Activated CD4-positive, alpha-beta T cell treated with anti-CD3 and anti-CD28 coated beads, Interleukin-10, Interleukin-2, amounts not matched to agents 100 ng/mL and 50 ng/mL, durations not matched to agents 16 hours and 8 hours (primary cell): Measurements from ENCODE around the gene DENND2D.

ENCODE experiments used
- DNase-seq: peaks from one replicate; pipeline ENCODE4 v3.0.0-alpha.2; 2020

Gene DENND2D, protein sequence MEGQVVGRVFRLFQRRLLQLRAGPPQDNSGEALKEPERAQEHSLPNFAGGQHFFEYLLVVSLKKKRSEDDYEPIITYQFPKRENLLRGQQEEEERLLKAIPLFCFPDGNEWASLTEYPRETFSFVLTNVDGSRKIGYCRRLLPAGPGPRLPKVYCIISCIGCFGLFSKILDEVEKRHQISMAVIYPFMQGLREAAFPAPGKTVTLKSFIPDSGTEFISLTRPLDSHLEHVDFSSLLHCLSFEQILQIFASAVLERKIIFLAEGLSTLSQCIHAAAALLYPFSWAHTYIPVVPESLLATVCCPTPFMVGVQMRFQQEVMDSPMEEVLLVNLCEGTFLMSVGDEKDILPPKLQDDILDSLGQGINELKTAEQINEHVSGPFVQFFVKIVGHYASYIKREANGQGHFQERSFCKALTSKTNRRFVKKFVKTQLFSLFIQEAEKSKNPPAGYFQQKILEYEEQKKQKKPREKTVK

DNA sequence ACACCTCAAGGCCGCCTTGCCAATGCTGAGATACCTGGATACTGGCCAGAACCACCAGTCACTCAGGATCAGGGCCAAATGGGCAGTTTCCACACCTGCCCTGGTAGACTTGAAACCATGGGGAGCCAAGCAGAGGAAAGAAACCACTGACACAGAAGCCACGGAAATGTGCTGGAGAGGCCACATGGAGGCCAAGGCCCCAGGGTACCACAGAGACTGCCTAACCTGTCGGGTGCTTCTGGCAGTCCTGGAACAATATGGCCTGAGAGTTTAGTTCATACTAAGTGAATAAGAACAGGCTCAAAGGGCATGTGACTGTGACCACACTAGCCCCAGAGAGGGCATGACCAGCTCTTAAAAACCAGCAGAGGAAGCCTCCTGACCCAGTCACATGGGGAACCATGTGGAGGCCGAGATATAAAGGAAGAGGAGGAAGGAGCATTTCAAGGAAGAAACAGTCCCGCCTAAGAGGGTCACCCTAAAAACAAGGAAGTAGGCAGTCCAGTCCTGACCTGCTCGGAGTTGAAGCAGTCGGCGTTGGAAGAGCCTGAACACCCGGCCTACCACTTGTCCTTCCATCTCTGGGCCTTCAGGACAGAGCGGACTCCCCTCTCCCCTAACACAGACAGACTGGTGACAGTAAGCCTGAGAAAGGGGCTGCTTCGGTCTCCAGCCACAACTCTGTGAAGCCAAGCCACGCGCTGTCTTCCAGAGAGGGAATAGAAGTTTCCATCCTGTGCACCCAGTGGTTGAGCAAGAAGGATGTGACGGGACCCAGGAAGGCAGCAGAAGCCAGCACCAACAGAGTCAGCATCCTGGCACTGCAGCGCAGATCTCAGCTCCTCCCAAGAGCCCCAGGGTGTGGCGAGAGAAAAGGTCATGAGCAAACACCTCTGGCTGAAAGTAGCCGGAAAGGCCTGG, at the start of gene DENND2D:
DENND2D (minus strand) TSS at position 766 of the 921 bp plus-strand sequence; CDS start at position 579, 187 bp downstream.
- peak; percentile 89 for DNase-seq

DNA sequence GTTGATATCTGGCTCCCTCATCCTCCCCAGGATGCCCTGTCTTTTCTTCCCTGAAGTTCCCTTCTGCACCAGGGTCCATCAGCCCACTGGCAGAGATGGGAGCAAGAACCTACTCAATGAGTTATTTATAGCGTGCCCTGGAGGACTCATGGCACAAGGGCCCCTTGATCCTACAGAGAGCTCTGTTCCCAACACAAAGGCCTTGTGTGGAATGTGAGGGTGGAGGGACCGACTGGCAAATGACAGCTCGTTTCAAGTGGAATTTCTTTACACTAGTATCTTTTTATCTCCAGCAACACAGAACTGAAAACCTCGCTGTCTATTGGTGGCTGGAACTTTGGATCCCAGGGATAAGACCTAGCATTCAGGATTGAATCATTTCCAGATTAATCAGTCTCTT, 49.5 kb upstream of the DENND2D start:
- no peak for DNase-seq

DNA sequence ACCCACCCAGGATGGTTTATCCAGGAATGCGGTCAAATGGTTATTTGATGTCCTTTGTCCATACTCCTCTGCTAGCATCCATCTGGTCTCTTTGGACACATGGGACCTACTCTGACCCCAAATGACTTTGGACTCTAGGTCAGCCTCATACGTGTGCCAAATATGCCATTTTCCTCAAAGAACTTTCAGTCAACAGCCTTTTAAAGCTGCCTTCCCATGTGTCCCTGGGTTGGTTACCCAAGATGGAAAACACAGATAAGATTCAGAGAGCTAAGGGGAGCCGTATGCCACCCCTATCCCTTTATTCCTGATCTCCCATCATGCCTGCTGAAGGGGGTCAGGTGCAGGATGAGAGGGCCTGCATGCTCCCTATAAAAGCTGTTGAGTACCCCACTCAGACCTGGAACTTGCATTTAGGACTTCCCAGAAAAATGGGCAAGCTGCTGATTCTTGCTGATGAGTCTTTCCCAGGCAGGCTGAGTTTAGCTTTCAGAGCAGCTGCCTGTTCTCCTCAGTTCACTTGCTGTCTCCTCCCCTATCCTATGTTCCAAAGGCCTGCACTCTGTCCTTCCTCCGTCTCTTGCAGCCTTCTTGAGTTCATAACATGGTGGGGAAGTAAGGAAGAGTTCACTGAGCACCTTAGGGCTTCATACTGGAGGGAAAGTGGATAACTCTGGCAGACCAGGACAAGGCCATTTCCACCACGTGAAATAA, 46.8 kb upstream of the DENND2D start:
- DNase-seq = no peak

DNA sequence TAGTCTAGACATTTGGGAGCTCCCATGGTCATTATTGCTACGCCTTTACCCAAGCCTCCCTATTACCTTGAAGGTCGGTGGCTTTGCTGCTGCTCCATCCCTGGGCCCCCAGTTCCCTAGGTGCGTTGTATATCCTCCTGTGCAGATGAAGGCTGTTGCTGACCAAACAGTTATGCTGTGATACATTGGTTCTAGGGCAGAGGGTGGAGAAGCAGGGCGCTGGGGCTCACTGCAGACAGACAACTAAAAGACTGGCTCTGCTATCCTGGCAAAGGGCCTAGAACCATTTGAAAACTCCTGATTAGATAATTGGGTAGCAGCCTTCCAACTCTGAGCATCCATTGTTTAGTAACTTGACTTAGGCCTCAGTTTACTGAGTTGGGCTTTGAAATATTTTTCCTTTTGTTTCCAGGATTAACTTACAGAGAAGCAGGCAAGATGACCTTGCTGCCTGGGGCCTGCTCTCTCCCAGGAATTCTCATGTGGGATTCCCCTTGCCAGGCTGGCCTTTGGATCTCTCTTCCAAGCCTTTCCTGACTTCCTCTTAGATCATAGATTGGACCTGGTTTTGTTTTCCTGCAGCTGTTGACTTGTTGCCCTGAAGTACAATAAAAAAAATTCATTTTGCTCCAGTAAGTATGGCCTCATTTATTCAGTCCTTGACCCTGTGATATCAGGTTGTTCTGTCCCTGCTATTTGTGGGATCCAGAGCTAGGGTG, 42.5 kb upstream of the DENND2D start:
- DNase-seq = no peak

DNA sequence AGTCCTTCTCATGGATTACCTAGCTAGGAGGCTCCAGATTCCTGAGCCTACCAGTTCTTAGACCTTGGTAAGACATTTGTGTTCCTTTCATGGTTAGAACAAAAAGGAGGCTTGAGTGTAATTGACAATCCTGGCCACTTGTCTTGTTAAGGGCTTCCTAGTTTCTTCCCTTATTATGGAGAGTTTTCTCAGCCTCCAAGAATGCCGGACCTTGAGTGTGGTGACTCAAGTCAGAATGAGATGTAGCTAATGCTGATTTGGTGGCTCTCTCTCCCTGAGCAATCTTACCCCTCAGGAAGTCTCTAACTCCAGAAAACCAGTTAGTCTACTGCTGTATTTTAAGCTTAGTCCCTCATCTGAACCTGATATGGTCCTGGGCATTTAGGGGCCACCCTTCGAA, 41.4 kb upstream of the DENND2D start:
- DNase-seq = no peak

DNA sequence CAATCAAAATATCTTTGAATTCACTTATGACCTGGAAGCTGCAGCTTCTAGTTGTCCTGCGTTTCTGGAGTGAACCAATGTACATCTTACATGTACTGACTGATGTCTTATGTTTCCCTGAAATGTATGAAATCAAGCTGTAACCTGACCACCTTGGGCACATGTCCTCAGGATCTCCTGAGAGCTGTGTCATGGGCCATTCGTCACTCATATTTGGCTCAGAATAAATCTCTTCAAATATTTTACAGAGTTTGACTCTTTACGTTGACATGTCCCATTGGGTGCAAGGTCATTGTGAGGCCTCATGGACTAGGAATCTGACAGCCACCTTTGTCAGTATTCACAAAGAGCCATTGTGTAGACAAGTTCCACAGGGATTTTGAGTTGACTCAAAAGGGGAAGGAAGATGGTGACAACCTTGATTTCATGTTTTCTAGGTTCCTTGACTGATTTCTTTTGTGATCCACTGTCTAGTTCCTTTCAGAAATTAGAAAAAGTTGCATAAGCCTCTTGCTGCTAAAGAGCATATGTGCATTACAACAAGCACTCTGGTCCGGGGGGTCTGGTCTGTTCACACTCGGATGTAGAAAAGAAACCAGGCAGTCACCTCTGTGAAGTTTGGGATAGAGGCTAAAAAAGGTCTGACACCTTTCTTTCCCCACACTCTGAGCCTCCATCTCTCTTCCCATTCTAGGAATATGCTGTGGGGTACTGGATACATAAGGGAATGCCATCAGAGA, 37.8 kb upstream of the DENND2D start:
- no peak for DNase-seq

DNA sequence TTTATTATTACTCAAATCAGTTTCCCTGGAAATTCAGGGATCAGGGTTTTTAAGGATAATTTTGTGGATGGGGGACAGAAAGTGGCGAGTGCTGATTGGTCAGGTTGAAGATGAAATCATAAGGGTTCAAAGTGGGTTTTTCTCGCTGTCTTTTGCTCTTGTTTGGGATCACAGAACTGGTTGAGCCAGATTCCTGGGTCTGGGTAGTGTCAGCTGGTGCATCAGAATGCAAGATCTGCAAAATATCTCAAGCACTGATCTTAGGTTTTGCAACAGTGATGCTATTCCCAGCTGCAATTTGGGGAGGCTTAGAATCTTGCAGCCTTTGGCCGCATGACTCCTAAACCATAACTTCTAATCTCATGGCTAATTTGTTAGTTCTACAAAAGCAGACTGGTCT, 36.4 kb upstream of the DENND2D start:
- no peak for DNase-seq

DNA sequence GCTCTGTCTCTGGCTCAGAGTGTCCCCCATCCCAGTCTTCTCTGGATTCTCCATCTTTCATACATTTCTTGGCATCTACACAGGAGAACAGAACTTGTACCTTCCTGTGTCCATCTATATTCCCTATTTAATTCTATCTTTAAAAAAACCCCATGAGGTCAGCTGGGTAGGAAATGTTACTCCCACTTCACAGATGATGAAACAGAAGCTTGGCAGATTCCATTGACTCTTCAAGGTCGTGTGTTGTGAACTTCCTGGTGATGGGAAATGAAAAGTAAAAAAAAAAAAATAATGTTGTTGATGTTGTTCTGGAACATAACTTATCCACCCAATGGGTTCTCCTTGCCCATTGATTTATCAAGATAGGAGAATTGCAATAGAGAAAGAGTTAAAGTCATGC, 35.9 kb upstream of the DENND2D start:
- DNase-seq = no peak

DNA sequence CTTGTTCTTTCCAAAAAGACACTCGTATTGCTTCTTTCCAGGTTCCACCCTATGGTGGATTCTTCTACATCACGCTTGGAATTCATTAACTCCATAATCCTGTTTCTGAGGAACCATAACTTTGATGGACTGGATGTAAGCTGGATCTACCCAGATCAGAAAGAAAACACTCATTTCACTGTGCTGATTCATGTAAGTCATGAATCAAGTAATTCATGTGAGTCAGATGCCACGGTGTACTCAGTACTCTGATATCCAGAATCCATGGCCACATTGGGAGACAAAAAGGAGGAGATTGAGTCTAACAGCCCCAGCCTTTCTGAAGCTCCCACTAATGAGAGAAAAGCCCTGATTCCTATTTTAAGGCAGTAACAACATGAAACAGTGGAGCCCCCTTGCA, 34.4 kb upstream of the DENND2D start:
- no peak for DNase-seq

DNA sequence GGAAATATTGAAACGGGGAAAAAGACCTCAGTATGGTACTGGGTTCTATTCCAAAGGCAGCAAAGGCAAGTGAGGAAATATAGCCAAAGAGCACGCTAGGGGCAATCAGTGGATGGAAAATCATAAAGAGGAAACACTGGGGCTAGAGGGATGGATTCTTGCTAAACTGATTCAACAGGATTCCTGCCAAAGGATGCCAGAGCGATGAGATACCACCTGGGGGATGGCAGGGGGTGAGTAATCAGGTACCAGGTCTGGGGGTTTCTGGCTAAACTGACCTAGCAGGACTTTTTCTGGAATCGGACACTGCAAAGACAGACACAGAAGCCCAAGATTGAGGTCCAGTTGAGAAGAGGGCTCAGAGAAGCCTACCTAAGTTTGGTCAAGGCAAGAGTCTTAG, 33.8 kb upstream of the DENND2D start:
- DNase-seq = no peak

DNA sequence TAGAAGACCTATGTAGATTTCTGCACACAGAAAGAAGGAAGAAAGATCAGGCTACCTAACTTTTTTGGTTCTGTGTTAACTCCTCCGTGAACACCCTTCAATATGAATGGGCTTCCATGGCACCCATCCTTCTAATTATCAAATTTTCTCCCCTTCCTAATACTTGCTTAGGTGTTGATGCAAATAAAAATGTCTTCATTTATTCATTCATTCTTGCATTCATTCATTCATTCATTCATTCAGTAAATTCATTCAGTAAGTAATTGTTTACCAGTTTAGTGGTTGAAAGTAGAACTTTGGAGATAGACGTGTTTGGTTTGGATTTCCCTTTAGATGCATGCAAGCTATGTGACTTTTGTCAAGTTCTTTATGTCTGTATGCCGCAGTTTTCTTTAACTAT, 31.7 kb upstream of the DENND2D start:
- DNase-seq = no peak

DNA sequence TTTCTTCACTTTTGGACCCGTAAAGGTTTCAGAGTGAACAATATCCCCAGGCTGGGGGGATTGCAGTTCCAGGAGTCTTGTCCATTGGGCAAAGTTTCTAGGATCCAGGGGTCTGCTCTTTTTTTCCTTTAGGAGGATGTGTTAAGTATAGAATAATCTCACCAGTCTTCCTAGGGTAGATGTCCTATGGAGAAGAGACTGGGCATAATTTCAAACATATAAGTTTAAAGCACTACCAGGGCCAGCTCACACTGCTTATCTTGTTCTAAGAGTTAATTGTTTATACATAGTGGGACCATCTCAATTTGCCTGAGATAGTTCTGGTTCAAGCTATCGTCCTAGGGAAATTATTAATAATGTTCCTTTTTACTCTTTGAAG, 28.3 kb upstream of the DENND2D start:
- DNase-seq = no peak

DNA sequence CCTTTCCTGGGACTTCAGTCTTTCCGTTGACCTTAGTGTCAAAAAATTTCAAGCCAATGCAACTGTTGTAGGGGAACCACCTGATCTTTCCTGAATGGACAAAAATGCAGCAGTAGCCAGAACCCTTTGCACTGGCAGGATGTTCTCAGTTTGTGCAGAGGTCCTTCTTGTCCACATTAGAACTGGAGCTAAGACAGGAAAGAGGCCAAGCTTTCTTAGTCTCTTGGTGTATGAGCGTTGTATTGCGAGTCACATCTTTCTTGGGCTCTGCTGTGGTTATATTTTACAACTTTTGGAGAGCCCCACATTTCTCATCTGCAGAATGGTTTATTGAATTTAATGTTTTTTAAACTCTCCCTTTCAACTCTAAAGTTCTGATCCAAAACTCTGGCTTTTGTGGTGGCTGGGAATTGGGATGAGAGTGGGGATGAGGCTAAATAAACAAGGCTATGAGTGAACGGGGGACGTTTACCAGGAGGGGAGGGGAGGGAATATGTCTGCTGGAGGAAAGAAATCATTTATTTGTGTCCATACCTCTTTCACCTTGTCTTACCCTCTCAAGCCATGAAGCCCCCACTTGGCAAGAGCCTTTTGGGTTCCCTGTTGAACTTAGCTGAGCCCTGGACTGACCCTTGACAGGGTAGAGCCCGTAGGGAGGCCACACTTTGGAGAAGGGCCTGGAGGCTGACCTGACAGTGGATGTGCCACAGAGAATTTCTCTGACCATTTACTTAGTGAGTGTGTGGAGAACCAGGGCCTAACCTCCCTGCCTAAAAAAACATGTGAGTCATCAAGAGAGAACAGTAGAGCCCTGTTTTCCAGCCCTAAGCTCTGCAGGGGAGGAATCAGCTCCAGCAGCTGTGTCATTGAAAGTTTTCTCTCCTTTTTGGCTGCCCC, 27.7 kb upstream of the DENND2D start:
- no peak for DNase-seq

DNA sequence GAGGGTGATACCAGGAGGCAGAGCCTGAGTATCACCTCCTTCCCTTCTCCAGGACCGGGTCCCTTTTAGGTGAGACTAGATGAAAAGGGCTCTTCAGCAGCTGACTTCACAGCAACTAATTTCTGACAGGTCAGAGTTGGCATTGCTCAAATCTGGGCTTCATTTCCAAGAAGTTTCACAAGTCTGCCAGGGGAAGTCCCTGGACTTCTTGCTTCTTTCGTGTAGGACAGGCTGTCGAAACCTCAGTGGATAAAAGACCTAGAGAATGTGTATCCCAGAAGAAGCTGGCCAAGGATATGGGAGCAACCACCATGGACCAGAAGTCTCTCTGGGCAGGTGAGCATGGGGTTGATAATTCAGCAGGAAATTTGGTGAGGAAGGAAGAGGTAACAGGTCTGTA, 27.0 kb upstream of the DENND2D start, which contains the start of gene CHI3L2:
CHI3L2 (plus strand) TSS at position 280 of the 400 bp plus-strand sequence; CDS start at position 297, 17 bp downstream.
- no peak for DNase-seq

DNA sequence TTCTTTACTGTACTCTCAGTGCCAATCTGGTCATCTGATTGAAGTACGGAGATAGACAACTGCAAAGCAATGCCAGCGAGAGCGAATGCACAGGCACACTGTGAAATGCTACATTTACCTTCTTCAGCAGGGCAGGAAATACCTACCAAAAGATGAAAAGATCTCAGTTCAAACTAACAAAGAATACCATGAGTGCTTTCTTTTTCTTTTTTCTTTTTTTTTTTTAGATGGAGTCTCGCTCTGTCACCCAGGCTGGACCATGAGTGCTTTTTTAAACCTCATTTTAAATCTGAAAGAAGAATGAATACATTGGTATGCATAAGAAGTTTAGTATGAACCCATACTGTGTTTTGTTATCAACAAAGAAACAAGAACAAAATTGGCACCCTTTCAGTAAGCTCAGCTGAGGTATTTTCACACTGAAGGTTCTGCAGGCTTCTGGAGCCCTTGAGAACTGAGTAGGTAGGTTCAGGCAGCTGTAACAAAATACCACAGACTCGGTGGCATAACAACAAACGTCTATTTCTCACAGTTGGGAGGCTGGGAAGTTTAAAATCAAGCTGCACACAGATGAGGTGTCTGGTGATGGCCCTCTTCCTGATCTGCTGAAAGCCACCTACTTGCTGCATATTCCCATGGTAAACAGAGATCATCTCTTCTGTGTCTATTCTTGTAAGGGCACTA, 25.4 kb upstream of the DENND2D start:
- no peak for DNase-seq

DNA sequence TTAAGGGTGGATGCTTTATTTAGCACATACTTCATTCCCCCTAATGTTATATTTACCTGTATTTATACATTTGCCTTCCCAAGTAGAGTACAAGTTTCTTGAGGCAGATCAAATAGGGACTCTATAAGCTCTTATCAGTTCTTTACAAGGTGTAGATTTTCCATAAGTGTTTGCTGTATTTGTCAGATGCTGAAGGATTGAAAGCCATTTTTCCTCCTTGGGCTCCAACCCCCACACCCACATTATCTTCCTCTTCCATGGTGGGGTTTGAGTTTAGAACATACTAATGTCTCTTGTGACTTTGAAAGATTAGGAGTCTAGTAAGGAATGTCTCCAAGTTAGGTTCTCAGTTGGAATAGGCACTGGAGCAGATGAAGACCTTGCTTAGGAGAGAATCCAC, 24.6 kb upstream of the DENND2D start:
- DNase-seq = no peak

DNA sequence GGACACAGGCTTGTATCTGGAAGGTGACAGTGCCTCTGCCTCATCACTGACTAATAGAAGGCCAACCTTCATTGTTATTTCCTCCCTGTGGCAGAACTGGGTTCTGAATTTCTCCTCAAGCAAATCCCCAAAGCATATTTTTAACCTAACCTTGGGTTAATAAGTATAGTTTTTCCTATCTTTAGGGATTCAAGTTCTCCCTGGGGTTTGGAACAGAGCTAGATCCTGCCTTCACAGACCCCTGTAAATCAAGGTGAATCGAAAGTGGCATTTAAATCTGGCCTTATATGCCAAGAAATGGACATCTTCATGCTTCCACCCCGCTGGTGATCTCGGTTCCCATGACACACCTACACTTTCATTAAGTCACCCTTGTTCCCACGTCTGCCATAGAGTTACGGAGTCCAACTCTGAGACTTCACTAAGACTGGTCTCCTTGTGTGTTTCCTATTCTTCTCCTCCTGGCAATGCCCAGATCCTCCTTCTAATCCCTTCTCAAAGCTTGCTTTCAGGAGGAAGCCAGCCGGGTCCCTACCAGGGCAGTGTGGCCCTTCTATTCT, 22.8 kb upstream of the DENND2D start:
- no peak for DNase-seq

DNA sequence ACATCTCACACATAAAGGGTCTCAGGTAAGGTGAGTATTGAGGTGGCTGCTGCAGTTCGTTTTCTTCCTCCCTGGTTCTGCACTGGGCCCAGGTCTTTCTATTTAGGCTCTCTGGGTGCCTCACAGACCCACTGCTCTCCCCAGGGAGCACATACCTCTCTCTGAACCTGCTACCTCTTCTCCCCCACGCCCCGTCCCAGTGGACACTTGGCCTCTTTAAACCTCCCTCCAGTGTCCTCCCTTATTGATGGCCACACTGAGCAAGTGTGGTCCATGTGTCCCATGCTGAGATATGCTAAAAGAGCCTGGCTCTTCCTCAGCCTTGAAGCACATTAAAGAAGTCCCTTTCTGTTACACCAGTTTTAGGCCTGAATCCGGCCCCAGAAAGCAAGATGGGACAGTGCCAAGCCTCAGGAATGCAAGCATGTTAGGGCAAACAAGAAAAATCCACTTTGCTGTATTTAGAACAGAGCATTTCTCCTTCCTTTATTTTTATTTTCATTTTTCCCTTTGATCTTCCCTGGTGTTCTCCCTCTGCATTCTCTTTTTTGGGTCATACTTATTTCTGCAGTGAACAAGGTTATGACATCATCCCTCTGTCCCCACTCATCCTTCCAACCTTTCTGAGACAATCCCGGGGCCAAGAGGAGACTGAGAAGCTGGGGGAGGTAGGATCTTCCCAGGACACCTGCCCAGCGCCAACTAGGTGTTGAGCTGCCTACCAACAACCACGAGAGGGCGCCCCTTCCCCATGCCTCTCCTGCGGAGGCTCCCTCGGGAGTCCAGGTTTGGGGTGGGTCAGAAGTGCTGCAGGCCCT, 22.1 kb upstream of the DENND2D start:
- peak; percentile 86 for DNase-seq
